GM12878 (cell line): Measurements from ENCODE around the gene MARCHF2.

Experiments
- CREB1 ChIP-seq: IDR thresholded peaks from 2 replicates; pipeline ENCODE4 v1.6.1; 2012; ENCODE audit warnings: low read depth, mild to moderate bottlenecking, inconsistent platforms
- CTCF ChIP-seq, 3 experiments: IDR thresholded peaks in 2 of 3; conservative IDR thresholded peaks in 1 of 3; 2 replicates each; pipeline ENCODE4 v1.5.1; 2011; ENCODE audit warnings: low read depth in 3 of 3, low read length in 3 of 3, mild to moderate bottlenecking in 3 of 3, control low read depth in 2 of 3, moderate library complexity in 2 of 3, inconsistent platforms in 1 of 3, mixed read lengths in 1 of 3; ENCODE audit not compliant: control insufficient read depth in 2 of 3, insufficient read depth in 1 of 3; ENCODE audit errors: extremely low read depth in 1 of 3
- GABPA ChIP-seq: IDR thresholded peaks from 2 replicates; pipeline ENCODE4 v1.6.1; 2014; ENCODE audit warnings: antibody characterized with exemption, low read depth, mild to moderate bottlenecking, inconsistent platforms
- HDAC6 ChIP-seq: fragments of 200-600 bp; sonication (generic); IDR thresholded peaks from one replicate; pipeline ENCODE4 v1.8.0; 2017; ENCODE audit warnings: antibody characterized with exemption; ENCODE audit not compliant: unreplicated experiment
- PBX3 ChIP-seq: IDR thresholded peaks from 2 replicates; pipeline ENCODE4 v1.6.1; 2011; ENCODE audit warnings: mild to moderate bottlenecking, low read depth, low read length, moderate library complexity; ENCODE audit not compliant: insufficient replicate concordance
- SMC3 ChIP-seq: IDR thresholded peaks from 2 replicates; pipeline ENCODE4 v1.6.1; 2011; ENCODE audit warnings: low read length, improper control_type of control experiment, borderline replicate concordance
- TAF1 ChIP-seq: IDR thresholded peaks from 2 replicates; pipeline ENCODE4 v1.6.1; 2011; ENCODE audit warnings: mild to moderate bottlenecking, low read depth, low read length, borderline replicate concordance

- TF ChIP-seq CTCF (IDR thresholded peaks at IDR 0.05 in 2 of 3, conservative IDR thresholded peaks at IDR 0.05 in 1 of 3; ENCODE audit: control insufficient read depth in 2 of 3, extremely low read depth in 1 of 3, insufficient read depth in 1 of 3, low read depth in 3 of 3, low read length in 3 of 3), result no peak
- TF ChIP-seq TAF1, result no peak
- no peak for TF ChIP-seq SMC3
- TF ChIP-seq PBX3, result no peak
- no peak for TF ChIP-seq GABPA
- TF ChIP-seq HDAC6, result no peak
- no peak for TF ChIP-seq CREB1
Observed at GRCh38 chr19:8397746-8398310, 15.3 kb upstream of the MARCHF2 start.
